Measurements from ENCODE around the gene FAM163B.

FAM163B gene

DNA sequence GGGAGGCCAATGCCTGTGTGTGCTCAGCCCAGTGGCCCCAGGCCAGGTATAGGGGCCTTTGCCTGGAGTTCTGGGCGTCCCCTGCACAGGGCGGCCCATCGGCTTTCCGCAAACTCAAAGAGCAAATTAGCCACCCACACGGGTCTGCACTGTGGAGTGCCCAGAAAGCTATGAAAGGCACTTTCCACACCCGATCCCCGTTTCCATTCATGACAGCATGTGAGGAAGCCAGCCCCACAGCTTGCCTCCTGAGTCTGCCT is 32.1 kb upstream of the FAM163B start:
- Histone ChIP-seq H3K9me3 (no peaks in the 10 kb centered on the region), H3K4me3 (ENCODE audit: low read depth, low read length) (no peak overlapping the region), H3K27me3 (no peaks in the 10 kb centered on the region), H3K36me3 (peaks cover 73% of the 10 kb centered on the region), H3K4me1 (peaks cover 13% of the 10 kb centered on the region)
- TF ChIP-seq, protein P1, sequence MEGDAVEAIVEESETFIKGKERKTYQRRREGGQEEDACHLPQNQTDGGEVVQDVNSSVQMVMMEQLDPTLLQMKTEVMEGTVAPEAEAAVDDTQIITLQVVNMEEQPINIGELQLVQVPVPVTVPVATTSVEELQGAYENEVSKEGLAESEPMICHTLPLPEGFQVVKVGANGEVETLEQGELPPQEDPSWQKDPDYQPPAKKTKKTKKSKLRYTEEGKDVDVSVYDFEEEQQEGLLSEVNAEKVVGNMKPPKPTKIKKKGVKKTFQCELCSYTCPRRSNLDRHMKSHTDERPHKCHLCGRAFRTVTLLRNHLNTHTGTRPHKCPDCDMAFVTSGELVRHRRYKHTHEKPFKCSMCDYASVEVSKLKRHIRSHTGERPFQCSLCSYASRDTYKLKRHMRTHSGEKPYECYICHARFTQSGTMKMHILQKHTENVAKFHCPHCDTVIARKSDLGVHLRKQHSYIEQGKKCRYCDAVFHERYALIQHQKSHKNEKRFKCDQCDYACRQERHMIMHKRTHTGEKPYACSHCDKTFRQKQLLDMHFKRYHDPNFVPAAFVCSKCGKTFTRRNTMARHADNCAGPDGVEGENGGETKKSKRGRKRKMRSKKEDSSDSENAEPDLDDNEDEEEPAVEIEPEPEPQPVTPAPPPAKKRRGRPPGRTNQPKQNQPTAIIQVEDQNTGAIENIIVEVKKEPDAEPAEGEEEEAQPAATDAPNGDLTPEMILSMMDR (IDR thresholded peaks at IDR 0.05; ENCODE audit: low read depth, low read length) = no peak
- no peak for DNase-seq

DNA sequence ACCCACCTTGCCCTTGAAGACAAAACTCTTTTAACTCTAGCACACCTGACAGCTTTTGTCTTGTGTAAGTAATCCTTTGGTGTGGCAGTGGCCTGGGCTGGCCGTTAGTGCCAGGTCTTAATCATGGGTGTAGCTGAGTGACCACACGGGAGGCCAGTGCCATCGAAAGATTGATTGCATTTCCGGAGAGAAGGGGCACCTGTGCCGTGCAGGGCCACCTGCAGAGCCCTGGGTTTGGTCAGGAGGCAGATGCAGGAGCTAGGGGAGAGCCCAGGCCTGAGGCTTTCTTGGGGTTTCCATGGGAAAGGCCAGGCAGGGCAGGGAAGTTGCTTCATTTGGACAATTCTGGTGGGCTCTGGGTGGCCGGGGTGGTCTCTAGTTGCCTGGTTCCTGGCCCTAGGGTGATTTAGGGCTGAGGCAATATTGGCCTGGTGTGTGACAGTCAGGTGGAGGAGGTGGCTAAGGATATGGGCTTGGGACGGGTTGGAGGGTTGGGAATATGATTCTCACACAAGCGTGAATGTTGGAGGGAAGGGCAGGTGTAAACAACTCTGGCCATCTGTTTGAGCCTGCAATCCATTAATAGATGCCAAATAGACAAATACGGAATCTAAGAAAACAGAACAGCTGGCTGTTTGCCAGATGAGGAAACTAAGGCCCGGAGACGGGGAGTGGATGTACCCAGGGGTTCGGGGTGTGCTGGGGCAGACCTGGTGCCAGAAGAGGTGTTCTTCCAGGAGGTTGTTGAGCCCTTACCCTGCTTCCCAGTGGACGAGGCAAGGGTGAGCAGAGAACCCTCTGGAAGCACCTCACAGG is 31.6 kb upstream of the FAM163B start:
- DNase-seq = no peak
- Histone ChIP-seq H3K9me3 (no peaks in the 10 kb centered on the region), H3K36me3 (peaks cover 68% of the 10 kb centered on the region), H3K4me1 (peaks cover 13% of the 10 kb centered on the region), H3K4me3 (ENCODE audit: low read depth, low read length) (peak overlapping the region; percentile 14; the same call in 1 of the 2 replicates), H3K27me3 (no peaks in the 10 kb centered on the region)
- TF ChIP-seq, protein P1 (IDR thresholded peaks at IDR 0.05; ENCODE audit: low read depth, low read length) = no peak

DNA sequence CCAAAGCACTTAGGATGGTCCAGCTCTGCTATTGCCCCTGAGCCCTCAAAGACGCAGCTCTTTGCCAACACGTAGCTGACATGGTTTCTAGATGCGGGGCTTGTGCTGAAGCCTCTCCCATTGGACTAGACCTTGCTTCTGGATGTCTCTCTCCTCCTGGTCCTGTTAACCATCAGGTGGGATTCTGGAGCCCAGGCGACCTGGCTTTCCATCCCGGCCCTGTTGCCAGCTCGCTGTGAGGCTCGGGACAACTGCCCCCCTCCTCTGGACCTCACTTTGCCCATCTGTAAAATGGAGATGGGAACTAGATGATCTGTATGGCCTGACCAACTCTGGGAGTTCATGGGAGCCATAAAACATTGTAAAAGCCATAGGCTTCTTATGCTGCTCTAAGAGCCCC is 31.0 kb upstream of the FAM163B start:
- peaks cover 20% of the 10 kb centered on the region for H3K4me1 ChIP-seq
- H3K4me3 ChIP-seq (ENCODE audit: low read depth, low read length) = peak overlapping the region; percentile 14; the same call in 1 of the 2 replicates
- H3K36me3 ChIP-seq = peaks cover 62% of the 10 kb centered on the region
- no peak for DNase-seq
- no peaks in the 10 kb centered on the region for H3K27me3 ChIP-seq
- TF ChIP-seq, protein P1 (IDR thresholded peaks at IDR 0.05; ENCODE audit: low read depth, low read length) = no peak
- H3K9me3 ChIP-seq = no peaks in the 10 kb centered on the region

DNA sequence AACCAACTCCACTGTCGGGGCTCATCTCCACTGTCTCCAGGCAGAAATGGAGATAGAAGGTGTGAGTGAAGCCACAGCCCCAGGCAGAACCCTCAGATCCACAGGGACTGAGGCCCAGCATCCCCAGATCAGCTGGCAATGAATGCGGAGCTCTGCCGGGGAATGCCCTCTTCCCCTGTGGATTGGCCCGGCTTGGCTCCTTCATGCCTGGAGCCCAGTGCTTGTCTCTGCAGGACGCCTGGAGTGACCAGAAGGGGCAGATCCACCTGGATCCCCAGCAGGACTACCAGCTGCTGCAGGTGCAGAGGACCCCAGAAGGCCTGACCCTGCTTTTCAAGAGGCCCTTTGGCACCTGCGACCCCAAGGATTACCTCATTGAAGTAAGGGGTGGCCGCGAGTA is 30.4 kb upstream of the FAM163B start:
- Histone ChIP-seq H3K36me3 (peaks cover 56% of the 10 kb centered on the region), H3K4me1 (peaks cover 25% of the 10 kb centered on the region), H3K9me3 (no peaks in the 10 kb centered on the region), H3K4me3 (ENCODE audit: low read depth, low read length) (peak overlapping the region; percentile 80), H3K27me3 (no peaks in the 10 kb centered on the region)
- TF ChIP-seq, protein P1 (IDR thresholded peaks at IDR 0.05; ENCODE audit: low read depth, low read length) = no peak
- no peak for DNase-seq

DNA sequence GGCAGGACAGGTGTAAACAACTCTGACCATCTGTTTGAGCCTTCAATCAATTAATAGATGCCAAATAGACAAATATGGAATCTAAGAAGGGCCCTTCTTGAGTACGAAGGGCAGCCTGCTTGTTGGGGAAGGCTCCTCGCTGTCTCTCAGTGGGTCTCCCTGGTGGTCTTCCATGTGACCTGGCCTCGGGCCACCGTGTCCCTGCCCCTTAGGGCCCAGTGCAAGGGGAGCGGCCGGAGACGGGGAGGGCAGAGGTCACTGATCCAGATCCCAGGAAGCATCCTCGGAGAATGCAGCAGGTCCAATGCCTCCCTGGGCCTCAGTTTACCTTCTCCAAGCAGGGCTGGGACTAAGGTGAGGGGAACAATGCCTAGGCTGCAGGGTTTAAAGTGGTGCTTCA is 29.5 kb upstream of the FAM163B start:
- H3K27me3 ChIP-seq = no peaks in the 10 kb centered on the region
- no peak for DNase-seq
- H3K36me3 ChIP-seq = peaks cover 47% of the 10 kb centered on the region
- TF ChIP-seq, protein P1 (IDR thresholded peaks at IDR 0.05; ENCODE audit: low read depth, low read length) = no peak
- peaks cover 34% of the 10 kb centered on the region for H3K4me1 ChIP-seq
- H3K9me3 ChIP-seq = no peaks in the 10 kb centered on the region
- peak overlapping the region; percentile 80 for H3K4me3 ChIP-seq (ENCODE audit: low read depth, low read length)

DNA sequence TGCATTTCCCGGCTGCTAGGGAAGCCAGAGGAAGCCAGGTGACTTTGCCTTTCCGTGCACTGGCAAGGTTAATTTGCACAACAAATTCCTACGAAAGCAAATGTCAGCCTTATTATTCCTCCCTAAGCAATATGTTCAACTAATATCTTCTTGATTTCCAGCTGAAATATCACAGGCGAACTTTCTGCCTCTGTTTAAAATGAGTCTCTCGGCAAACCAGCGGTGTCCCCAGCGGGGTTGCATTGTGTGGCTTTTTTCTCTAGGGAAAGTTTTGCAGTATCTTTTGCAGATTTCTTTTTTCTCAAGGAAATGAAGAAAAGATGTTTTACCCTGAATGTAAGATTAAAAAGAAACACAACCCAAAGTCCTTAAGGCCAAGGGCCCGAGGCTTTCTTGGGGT is 28.9 kb upstream of the FAM163B start:
- TF ChIP-seq, protein P1 (IDR thresholded peaks at IDR 0.05; ENCODE audit: low read depth, low read length) = no peak

More for the DNA sequence above, 28.9 kb upstream of the FAM163B start:
- H3K36me3 ChIP-seq = peaks cover 42% of the 10 kb centered on the region
- no peaks in the 10 kb centered on the region for H3K27me3 ChIP-seq
- H3K9me3 ChIP-seq = no peaks in the 10 kb centered on the region
- peaks cover 39% of the 10 kb centered on the region for H3K4me1 ChIP-seq
- peak overlapping the region; percentile 80 for H3K4me3 ChIP-seq (ENCODE audit: low read depth, low read length)
- DNase-seq = no peak
